ENCODE results near the gene PCA3. TPM values are rescaled to one million over a fixed set of nuclear protein-coding genes. Genes with fewer than 3 reads are reported as not detected.

The PCA3 gene
- total and polyA plus RNA-seq, 2 donors (not counting 1 experiment from before 2014, with no cell fraction given) = not detected

- DNase-seq (ENCODE audit: low read depth in 2 of 2) = no peak
- TF ChIP-seq CTCF (conservative IDR thresholded peaks at IDR 0.05 in 1 of 2, IDR thresholded peaks at IDR 0.05 in 1 of 2; ENCODE audit: low read depth in 1 of 2, low read length in 2 of 2) (no peak), EZH2 (IDR thresholded peaks at IDR 0.05; ENCODE audit: low read length, missing control alignments) (no peak)
- no peaks in the 10 kb centered on the region for H3K27me3 ChIP-seq (ENCODE audit: control insufficient read depth, insufficient read depth, low read length)
- H3K36me3 ChIP-seq (ENCODE audit: control insufficient read depth, insufficient read depth, low read length) = no peaks in the 10 kb centered on the region
- H3K79me2 ChIP-seq (ENCODE audit: control insufficient read depth, insufficient read depth, low read length) = no peaks in the 10 kb centered on the region
- no peaks in the 10 kb centered on the region for H3K4me1 ChIP-seq (ENCODE audit: control insufficient read depth, extremely low read depth, insufficient read depth, low read length)
- H3K4me2 ChIP-seq (ENCODE audit: extremely low read depth, insufficient read depth, low read length) = no peak overlapping the region
- H3K9me3 ChIP-seq (ENCODE audit: control insufficient read depth, insufficient read depth, low read depth, low read length) = no peaks in the 10 kb centered on the region
- H4K20me1 ChIP-seq (ENCODE audit: control insufficient read depth, extremely low read depth, insufficient read depth, low read length) = no peaks in the 10 kb centered on the region
- no peak overlapping the region for H3K9ac ChIP-seq (ENCODE audit: insufficient read depth, low read length)
- no peak overlapping the region for H2AFZ ChIP-seq (ENCODE audit: low read length)
- no peak overlapping the region for H3K27ac ChIP-seq (ENCODE audit: insufficient read depth, low read length)
- H3K4me3 ChIP-seq (replicated peaks in 1 of 4; ENCODE audit: control extremely low read depth in 1 of 4, insufficient read depth in 1 of 4, low read depth in 3 of 4, low read length in 4 of 4) = no peak overlapping the region
Observed at GRCh38 chr9:76743931-76744330, 20.3 kb upstream of the PCA3 start.

GRCh38 chr9:76744336-76744735 is 19.9 kb upstream of the PCA3 start:
- Histone ChIP-seq H3K4me3 (replicated peaks in 1 of 4; ENCODE audit: control extremely low read depth in 1 of 4, insufficient read depth in 1 of 4, low read depth in 3 of 4, low read length in 4 of 4) (no peak overlapping the region), H3K4me2 (ENCODE audit: extremely low read depth, insufficient read depth, low read length) (no peak overlapping the region), H3K27ac (ENCODE audit: insufficient read depth, low read length) (no peak overlapping the region), H3K27me3 (ENCODE audit: control insufficient read depth, insufficient read depth, low read length) (no peaks in the 10 kb centered on the region), H3K79me2 (ENCODE audit: control insufficient read depth, insufficient read depth, low read length) (no peaks in the 10 kb centered on the region), H2AFZ (ENCODE audit: low read length) (no peak overlapping the region), H3K36me3 (ENCODE audit: control insufficient read depth, insufficient read depth, low read length) (no peaks in the 10 kb centered on the region), H3K9ac (ENCODE audit: insufficient read depth, low read length) (no peak overlapping the region), H4K20me1 (ENCODE audit: control insufficient read depth, extremely low read depth, insufficient read depth, low read length) (no peaks in the 10 kb centered on the region), H3K9me3 (ENCODE audit: control insufficient read depth, insufficient read depth, low read depth, low read length) (no peaks in the 10 kb centered on the region), H3K4me1 (ENCODE audit: control insufficient read depth, extremely low read depth, insufficient read depth, low read length) (no peaks in the 10 kb centered on the region)
- no peak for DNase-seq (ENCODE audit: low read depth in 2 of 2)
- TF ChIP-seq CTCF (conservative IDR thresholded peaks at IDR 0.05 in 1 of 2, IDR thresholded peaks at IDR 0.05 in 1 of 2; ENCODE audit: low read depth in 1 of 2, low read length in 2 of 2) = no peak

- H3K27ac ChIP-seq (ENCODE audit: insufficient read depth, low read length) = no peak overlapping the region
- H3K4me2 ChIP-seq (ENCODE audit: extremely low read depth, insufficient read depth, low read length) = no peak overlapping the region
- no peak for TF ChIP-seq CTCF (conservative IDR thresholded peaks at IDR 0.05 in 1 of 2, IDR thresholded peaks at IDR 0.05 in 1 of 2; ENCODE audit: low read depth in 1 of 2, low read length in 2 of 2)
- TF ChIP-seq EZH2 (IDR thresholded peaks at IDR 0.05; ENCODE audit: low read length, missing control alignments) = no peak
- no peaks in the 10 kb centered on the region for H3K9me3 ChIP-seq (ENCODE audit: control insufficient read depth, insufficient read depth, low read depth, low read length)
- no peaks in the 10 kb centered on the region for H3K27me3 ChIP-seq (ENCODE audit: control insufficient read depth, insufficient read depth, low read length)
- H3K4me1 ChIP-seq (ENCODE audit: control insufficient read depth, extremely low read depth, insufficient read depth, low read length) = no peaks in the 10 kb centered on the region
- H4K20me1 ChIP-seq (ENCODE audit: control insufficient read depth, extremely low read depth, insufficient read depth, low read length) = peaks cover 1% of the 10 kb centered on the region
- no peak overlapping the region for H3K9ac ChIP-seq (ENCODE audit: insufficient read depth, low read length)
- H3K79me2 ChIP-seq (ENCODE audit: control insufficient read depth, insufficient read depth, low read length) = no peaks in the 10 kb centered on the region
- no peaks in the 10 kb centered on the region for H3K36me3 ChIP-seq (ENCODE audit: control insufficient read depth, insufficient read depth, low read length)
- DNase-seq (ENCODE audit: low read depth in 2 of 2) = no peak
- no peak overlapping the region for H3K4me3 ChIP-seq (replicated peaks in 1 of 4; ENCODE audit: control extremely low read depth in 1 of 4, insufficient read depth in 1 of 4, low read depth in 3 of 4, low read length in 4 of 4)
- no peak overlapping the region for H2AFZ ChIP-seq (ENCODE audit: low read length)
Observed at GRCh38 chr9:76751001-76751400, 13.2 kb upstream of the PCA3 start.
